CD4-positive, alpha-beta T cell (primary cell): ENCODE data around the gene PHACTR3. TPM values are rescaled to one million over a fixed set of nuclear protein-coding genes. Genes with fewer than 3 reads are reported as not detected.

Experiments
- ATAC-seq: fragments of 200-7000 bp; cut with Tn5 transposase; one replicate; pipeline ENCODE4 v1.10.0; 2022; ENCODE audit warnings: mild to moderate bottlenecking; ENCODE audit not compliant: poor library complexity
- CTCF ChIA-PET: fragments of 350-600 bp; sonication (Branson Sonifier 250); formaldehyde crosslinking; loops from one replicate; lab custom pipeline; 2021; ENCODE audit warnings: antibody characterized with exemption, inconsistent platforms; lab: Charles Lee
- POLR2A ChIA-PET: fragments of 350-600 bp; sonication (Branson Sonifier 250); formaldehyde crosslinking; loops from one replicate; lab custom pipeline; 2021; ENCODE audit warnings: antibody characterized with exemption, inconsistent platforms; lab: Charles Lee
- DNase-seq, 14 experiments: peaks; one replicate each; pipeline ENCODE4 v3.0.0-alpha.2; 2013 to 2020; ENCODE audit warnings: mixed read lengths in 2 of 14
- H3K27ac ChIP-seq, 2 donors: one replicate each; pipeline versions ENCODE4 v1.5.1 to v1.7.0; 2013; ENCODE audit warnings: low read length in 2 of 2, low read depth in 1 of 2, mild to moderate bottlenecking in 1 of 2
- H3K27me3 ChIP-seq, 2 experiments: 1 replicate in 1 of 2; 2 replicates in 1 of 2; pipeline versions ENCODE4 v1.6.1 to v1.7.0; 2013; ENCODE audit warnings: low read length in 2 of 2, control low read depth in 1 of 2, mild to moderate bottlenecking in 1 of 2, moderate library complexity in 1 of 2; ENCODE audit not compliant: insufficient read depth in 2 of 2, control insufficient read depth in 1 of 2
- H3K36me3 ChIP-seq: one replicate; pipeline ENCODE4 v1.6.1; 2013; ENCODE audit warnings: low read length, control low read depth; ENCODE audit not compliant: insufficient read depth
- H3K4me1 ChIP-seq: one replicate; pipeline ENCODE4 v1.6.1; 2013; ENCODE audit warnings: low read length, control low read depth; ENCODE audit not compliant: insufficient read depth
- H3K4me3 ChIP-seq: one replicate; pipeline ENCODE4 v1.5.1; 2013; ENCODE audit warnings: mild to moderate bottlenecking, low read length, moderate library complexity
- H3K9me3 ChIP-seq, 2 experiments: 1 replicate in 1 of 2; 2 replicates in 1 of 2; pipeline versions ENCODE4 v1.6.1 to v1.7.0; 2013; ENCODE audit warnings: low read length in 2 of 2, mild to moderate bottlenecking in 2 of 2, control low read depth in 1 of 2, moderate library complexity in 1 of 2; ENCODE audit not compliant: control insufficient read depth in 1 of 2, insufficient read depth in 1 of 2
- H3K27ac Mint-ChIP-seq: one replicate; pipeline ENCODE4 v1.8.0; 2020; ENCODE audit warnings: mixed read lengths
- H3K27me3 Mint-ChIP-seq: one replicate; pipeline ENCODE4 v1.8.0; 2021; ENCODE audit warnings: mixed read lengths
- H3K36me3 Mint-ChIP-seq: one replicate; pipeline ENCODE4 v1.8.0; 2021; ENCODE audit warnings: low read depth, mixed read lengths
- H3K4me1 Mint-ChIP-seq: one replicate; pipeline ENCODE4 v1.8.0; 2021; ENCODE audit warnings: low read depth, mixed read lengths
- H3K4me3 Mint-ChIP-seq: one replicate; pipeline ENCODE4 v1.8.0; 2020; ENCODE audit warnings: mild to moderate bottlenecking, mixed read lengths
- H3K9me3 Mint-ChIP-seq: one replicate; pipeline ENCODE4 v1.8.0; 2020; ENCODE audit warnings: mixed read lengths
- intact Hi-C, 2 experiments: fragments of 100-400 bp; cut with DNase I in 1 of 2; cut with micrococcal nuclease in 1 of 2; formaldehyde crosslinking; loops; one replicate each; pipeline versions ENCODE4 v1.15.1 to v1.9.0; 2023 to 2025; cut with DNase I, micrococcal nuclease
- total RNA-seq, 174 experiments: library from RNA in 2 of 174; stranded (reverse) in 2 of 174; gene quantifications; one replicate each; pipeline ENCODE4 v1.2.3 and lab custom pipeline; 2021 to 2026
- TF ChIP-seq, protein P1 (sequence below): fragments of 200-600 bp; IDR thresholded peaks from one replicate; pipeline ENCODE4 v1.8.0; 2022; ENCODE audit warnings: antibody characterized with exemption, mild to moderate bottlenecking

PHACTR3 gene
- total RNA-seq, 2 experiments from 2014 or later, result not detected

DNA sequence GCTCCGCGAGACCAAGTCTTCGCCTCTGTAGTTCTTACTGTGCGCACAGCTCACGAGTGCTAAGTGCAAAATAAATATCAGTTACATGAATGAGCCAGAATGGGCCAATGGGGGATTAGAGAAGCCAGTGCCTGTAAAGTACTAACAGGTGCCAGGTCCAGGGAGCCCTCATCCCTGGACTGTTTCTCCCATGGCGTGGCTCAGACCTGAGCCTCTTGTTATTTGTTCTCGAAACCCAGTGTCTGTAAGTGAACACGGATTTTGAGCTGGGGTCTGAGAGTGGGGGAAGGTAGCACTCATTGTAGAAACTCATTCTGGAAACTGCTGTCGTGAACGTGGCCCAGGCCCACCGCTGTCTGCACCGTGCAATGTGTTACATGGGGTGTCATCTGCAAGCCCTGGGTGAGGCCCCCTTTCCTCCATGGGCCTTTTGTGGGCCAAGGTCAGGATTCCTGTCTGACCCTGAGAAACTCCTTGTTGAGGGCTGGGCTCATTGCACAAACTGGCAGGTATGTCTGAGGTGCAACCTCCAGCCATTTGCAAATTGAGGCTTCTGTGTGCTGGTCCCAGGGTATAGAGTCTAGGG is 174.4 kb downstream of the PHACTR3 start:
- Mint-ChIP-seq H3K4me3 (no peak overlapping the region), H3K27me3 (peaks cover 5% of the 10 kb centered on the region), H3K36me3 (no peaks in the 10 kb centered on the region), H3K9me3 (no peaks in the 10 kb centered on the region), H3K4me1 (no peaks in the 10 kb centered on the region), H3K27ac (no peak overlapping the region)
- Histone ChIP-seq H3K9me3 (peaks cover 0 to 10% of the 10 kb centered on the region in 2 experiments), H3K27ac (no peak overlapping the region), H3K27me3 (no peaks in the 10 kb centered on the region), H3K4me1 (no peaks in the 10 kb centered on the region), H3K4me3 (no peak overlapping the region), H3K36me3 (no peaks in the 10 kb centered on the region)
- intact Hi-C loops, result no loop called here
- TF ChIP-seq, protein P1, sequence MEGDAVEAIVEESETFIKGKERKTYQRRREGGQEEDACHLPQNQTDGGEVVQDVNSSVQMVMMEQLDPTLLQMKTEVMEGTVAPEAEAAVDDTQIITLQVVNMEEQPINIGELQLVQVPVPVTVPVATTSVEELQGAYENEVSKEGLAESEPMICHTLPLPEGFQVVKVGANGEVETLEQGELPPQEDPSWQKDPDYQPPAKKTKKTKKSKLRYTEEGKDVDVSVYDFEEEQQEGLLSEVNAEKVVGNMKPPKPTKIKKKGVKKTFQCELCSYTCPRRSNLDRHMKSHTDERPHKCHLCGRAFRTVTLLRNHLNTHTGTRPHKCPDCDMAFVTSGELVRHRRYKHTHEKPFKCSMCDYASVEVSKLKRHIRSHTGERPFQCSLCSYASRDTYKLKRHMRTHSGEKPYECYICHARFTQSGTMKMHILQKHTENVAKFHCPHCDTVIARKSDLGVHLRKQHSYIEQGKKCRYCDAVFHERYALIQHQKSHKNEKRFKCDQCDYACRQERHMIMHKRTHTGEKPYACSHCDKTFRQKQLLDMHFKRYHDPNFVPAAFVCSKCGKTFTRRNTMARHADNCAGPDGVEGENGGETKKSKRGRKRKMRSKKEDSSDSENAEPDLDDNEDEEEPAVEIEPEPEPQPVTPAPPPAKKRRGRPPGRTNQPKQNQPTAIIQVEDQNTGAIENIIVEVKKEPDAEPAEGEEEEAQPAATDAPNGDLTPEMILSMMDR, result no peak
- DNase-seq (no peak), ATAC-seq (no peak)
- POLR2A ChIA-PET, result no interaction called here
- CTCF ChIA-PET, result no interaction called here

DNA sequence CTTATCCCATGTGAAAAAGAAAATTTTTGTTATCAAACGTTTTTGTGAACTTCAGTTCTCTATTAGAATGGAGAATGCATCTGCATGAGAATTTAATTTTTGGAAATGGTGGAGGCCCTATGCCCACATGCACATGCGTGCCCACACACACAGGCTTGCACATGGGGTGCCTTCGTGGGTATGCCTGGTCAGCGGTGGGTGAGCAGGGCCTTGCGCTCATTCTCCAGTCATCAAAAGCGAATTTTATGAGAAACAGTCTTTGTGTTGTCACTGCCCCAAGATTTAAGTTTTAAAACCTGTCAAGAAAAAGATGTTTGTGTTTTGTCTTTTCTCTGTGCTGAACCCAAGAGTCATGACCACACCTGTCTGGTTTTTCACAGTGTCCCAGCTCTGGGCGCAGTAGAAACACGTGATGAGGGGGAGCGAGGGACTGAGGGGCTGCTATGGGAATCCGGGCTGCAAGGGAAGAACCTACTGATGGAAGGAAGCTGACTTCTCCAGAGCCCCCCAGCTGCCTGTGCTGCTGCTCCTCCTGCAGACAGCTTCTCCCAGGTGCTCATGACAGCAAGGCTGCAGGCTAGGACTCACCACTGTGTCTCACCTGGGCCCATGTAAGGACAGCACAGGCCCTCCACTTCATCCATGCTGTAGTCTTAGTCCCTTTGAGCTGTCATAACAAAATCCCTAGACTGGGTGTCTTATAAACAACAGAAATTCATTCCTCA is 175.5 kb downstream of the PHACTR3 start:
- intact Hi-C loops, result no loop called here

DNA sequence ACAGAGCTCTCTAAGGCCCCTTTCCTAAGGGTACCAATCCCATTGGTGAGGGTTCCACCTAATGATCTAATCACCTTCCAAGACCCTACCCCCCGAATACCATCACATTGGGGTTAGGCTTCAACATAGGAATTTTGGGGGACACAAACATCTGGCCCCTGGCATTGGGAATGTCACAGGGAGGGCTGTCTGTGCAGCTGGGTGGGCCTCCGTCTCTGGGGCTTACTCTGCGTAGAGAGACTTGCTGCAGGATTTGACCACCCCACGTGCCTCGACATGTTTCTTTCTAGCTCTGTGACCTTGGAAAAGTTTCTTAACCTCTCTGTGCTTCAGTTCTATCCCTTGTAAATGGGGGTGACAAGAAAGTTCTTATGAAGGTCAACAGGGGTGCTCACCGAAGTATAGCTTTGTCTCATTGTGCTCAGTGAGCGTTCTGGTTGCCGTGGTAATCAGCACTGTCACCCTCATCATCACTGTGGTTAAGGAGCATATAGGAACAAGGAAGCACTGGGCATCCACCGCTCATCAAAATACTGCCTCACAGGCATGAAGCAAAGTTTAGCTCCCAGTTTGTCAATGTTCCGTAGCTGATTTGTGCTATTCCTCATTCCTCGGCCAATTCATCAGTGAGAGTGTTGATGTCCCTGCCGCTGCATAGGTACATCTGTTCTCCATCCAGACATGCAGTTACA is 176.3 kb downstream of the PHACTR3 start:
- H3K36me3 ChIP-seq, result no peaks in the 10 kb centered on the region
- POLR2A ChIA-PET, result no interaction called here
- Mint-ChIP-seq H3K27me3 (peaks cover 5% of the 10 kb centered on the region), H3K9me3 (no peaks in the 10 kb centered on the region), H3K4me3 (no peak overlapping the region), H3K4me1 (no peaks in the 10 kb centered on the region), H3K27ac (no peak overlapping the region), H3K36me3 (no peaks in the 10 kb centered on the region)
- CTCF ChIA-PET, result no interaction called here
- DNase-seq (no peak), ATAC-seq (no peak)
- no peak overlapping the region for H3K4me3 ChIP-seq
- intact Hi-C loops, result no loop called here
- peaks cover 0 to 5% of the 10 kb centered on the region in 2 experiments for H3K9me3 ChIP-seq
- TF ChIP-seq, protein P1, result no peak
- no peaks in the 10 kb centered on the region for H3K4me1 ChIP-seq
- H3K27ac ChIP-seq, result no peak overlapping the region
- no peaks in the 10 kb centered on the region for H3K27me3 ChIP-seq

More for the DNA sequence above, 175.5 kb downstream of the PHACTR3 start:
- POLR2A ChIA-PET, result no interaction called here
- Histone ChIP-seq H3K27me3 (no peaks in the 10 kb centered on the region), H3K4me1 (no peaks in the 10 kb centered on the region), H3K4me3 (no peak overlapping the region), H3K9me3 (peaks cover 0 to 10% of the 10 kb centered on the region in 2 experiments), H3K36me3 (no peaks in the 10 kb centered on the region), H3K27ac (no peak overlapping the region)
- no peaks in the 10 kb centered on the region for H3K9me3 Mint-ChIP-seq
- H3K27ac Mint-ChIP-seq, result no peak overlapping the region
- H3K4me3 Mint-ChIP-seq, result no peak overlapping the region
- peaks cover 5% of the 10 kb centered on the region for H3K27me3 Mint-ChIP-seq
- H3K36me3 Mint-ChIP-seq, result no peaks in the 10 kb centered on the region
- H3K4me1 Mint-ChIP-seq, result no peaks in the 10 kb centered on the region
- CTCF ChIA-PET, result no interaction called here
- TF ChIP-seq, protein P1, result no peak
- ATAC-seq (no peak), DNase-seq (no peak)
